AG09309 (cell line): ENCODE measurements around the gene KRTAP5-2.
"Not testable (repeated sequence)": the region's sequence is repeated elsewhere in the genome, so short reads cannot be mapped to it uniquely, and the experiment has no call there.

Source experiments
- DNase-seq: peaks from one replicate; pipeline ENCODE4 v3.0.0-alpha.2; 2010; ENCODE audit warnings: low read depth
- H3K4me3 ChIP-seq: 2 replicates; pipeline ENCODE4 v1.5.1; 2011; ENCODE audit warnings: mild to moderate bottlenecking, low read depth, low read length, moderate library complexity; ENCODE audit not compliant: control insufficient read depth
- TF ChIP-seq, protein P1 (sequence below): IDR thresholded peaks from 2 replicates; pipeline ENCODE4 v1.5.1; 2011; ENCODE audit warnings: mild to moderate bottlenecking, low read depth, low read length, inconsistent platforms; ENCODE audit not compliant: insufficient read depth, control insufficient read depth; ENCODE audit errors: missing control alignments

Gene KRTAP5-2

DNA sequence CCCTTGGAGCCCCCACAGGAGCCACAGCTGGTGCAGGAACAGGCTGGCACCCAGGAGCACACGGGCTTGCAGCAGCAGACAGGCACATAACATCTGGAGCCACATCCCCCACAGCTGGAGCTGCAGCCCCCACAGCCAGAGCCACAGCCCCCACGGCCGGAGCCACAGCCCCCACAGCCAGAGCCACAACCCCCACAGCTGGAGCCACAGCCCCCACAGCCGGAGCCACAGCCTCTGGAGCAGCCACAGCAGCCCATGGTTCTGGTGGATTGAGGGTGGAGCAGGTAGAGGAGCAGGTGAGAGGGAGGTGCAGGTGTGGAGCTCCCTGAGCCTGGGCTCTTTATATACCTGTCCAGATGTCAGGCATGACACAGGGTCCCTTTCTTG, at the start of gene KRTAP5-2:
Gene KRTAP5-2, minus strand, starts transcription at position 301 of the 387 bp plus-strand sequence. Its CDS starts 44 bp downstream, at position 257.
- TF ChIP-seq, protein P1, sequence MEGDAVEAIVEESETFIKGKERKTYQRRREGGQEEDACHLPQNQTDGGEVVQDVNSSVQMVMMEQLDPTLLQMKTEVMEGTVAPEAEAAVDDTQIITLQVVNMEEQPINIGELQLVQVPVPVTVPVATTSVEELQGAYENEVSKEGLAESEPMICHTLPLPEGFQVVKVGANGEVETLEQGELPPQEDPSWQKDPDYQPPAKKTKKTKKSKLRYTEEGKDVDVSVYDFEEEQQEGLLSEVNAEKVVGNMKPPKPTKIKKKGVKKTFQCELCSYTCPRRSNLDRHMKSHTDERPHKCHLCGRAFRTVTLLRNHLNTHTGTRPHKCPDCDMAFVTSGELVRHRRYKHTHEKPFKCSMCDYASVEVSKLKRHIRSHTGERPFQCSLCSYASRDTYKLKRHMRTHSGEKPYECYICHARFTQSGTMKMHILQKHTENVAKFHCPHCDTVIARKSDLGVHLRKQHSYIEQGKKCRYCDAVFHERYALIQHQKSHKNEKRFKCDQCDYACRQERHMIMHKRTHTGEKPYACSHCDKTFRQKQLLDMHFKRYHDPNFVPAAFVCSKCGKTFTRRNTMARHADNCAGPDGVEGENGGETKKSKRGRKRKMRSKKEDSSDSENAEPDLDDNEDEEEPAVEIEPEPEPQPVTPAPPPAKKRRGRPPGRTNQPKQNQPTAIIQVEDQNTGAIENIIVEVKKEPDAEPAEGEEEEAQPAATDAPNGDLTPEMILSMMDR = no peak
- H3K4me3 ChIP-seq = no peak within 1 kb of the TSS
- DNase-seq = no peak

- not testable (repeated sequence) for DNase-seq
Observed at GRCh38 chr11:1646540-1646939, 48.4 kb upstream of the KRTAP5-2 start.

GRCh38 chr11:1645357-1645821, 47.3 kb upstream of the KRTAP5-2 start:
- TF ChIP-seq, protein P1 = no peak
- no peak for DNase-seq

More at GRCh38 chr11:1646540-1646939, 48.4 kb upstream of the KRTAP5-2 start:
- not testable (repeated sequence) for H3K4me3 ChIP-seq

GRCh38 chr11:1644601-1645356, 46.7 kb upstream of the KRTAP5-2 start:
- TF ChIP-seq, protein P1 = no peak
- no peak overlapping the region for H3K4me3 ChIP-seq
- no peak for DNase-seq

More at GRCh38 chr11:1645357-1645821, 47.3 kb upstream of the KRTAP5-2 start:
- H3K4me3 ChIP-seq = no peak overlapping the region

GRCh38 chr11:1643146-1643690, 45.1 kb upstream of the KRTAP5-2 start:
- no peak overlapping the region for H3K4me3 ChIP-seq
- TF ChIP-seq, protein P1 = no peak
- no peak for DNase-seq

DNA sequence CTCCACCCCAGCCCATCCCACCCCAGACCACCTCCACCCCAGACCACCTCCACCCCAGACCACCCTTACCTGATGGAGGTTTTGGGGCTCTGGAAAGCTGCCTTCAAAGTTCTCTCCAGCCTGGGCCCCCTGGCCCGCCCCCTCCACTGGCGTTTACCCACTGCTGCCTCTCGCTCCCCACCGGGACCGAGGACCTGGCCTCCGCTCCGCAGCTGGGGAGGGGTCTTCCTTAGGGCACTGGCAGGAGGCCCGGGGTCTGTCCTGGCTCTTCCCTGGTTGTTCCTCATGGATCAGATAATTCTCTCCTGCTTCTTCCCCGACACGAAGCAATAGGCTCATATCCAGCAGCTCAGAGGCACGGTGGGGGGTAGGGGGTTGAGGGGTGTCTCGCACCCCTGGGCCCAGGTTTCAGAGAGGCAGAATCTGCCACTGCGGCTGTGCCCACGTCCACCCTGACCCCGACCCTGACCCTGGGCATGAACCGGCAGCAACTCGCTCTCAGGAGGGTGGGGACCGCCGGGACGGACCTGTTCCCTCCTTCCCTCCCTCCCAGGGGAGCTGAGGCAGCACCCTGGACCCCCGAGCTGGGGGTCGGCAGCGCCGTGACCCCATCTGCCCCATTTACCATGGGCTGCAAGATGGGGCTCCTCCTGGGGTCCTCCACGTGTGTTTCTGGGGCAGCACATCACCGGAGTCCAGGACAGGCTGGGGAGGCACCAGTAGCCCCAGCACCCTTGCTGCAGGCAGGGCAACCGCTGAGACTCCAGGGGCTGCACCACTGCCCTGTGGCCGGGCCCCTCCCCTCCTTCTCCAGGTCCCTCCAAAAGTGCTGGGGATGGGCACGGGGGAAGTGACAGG, 44.4 kb upstream of the KRTAP5-2 start:
- DNase-seq = no peak
- TF ChIP-seq, protein P1 = no peak
- no peak overlapping the region for H3K4me3 ChIP-seq

DNA sequence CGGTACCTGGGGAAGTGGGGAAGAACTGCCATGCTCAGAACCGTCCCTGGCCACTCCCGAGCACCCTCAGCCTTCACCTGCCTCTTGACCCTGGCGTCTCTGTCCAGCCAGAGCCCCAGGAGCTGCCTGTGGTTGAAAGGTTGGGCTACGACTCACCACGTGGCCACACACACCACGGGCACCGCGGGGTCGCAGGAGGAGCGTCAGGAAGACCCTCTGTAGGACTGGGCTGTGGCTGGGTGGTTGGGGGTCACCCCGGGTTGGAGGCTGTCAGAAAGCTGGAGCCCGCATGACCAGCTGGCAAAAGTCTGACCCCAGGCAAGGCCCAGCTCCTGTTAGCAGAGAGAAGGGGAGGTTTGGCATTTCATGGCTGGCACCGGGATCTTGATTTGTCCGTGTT, 43.0 kb upstream of the KRTAP5-2 start:
- TF ChIP-seq, protein P1 = no peak
- DNase-seq = no peak
- no peak overlapping the region for H3K4me3 ChIP-seq
